ENCODE data around the gene SHD.

- no peak for TF ChIP-seq ATF1 (CRISPR knock-in tag; IDR thresholded peaks at IDR 0.05)
- TF ChIP-seq ATF1 (tag; IDR thresholded peaks at IDR 0.05), result no peak
- no peak for TF ChIP-seq PBX2 (CRISPR knock-in tag; IDR thresholded peaks at IDR 0.05; ENCODE audit: low read depth)
- TF ChIP-seq PBX2 (tag; conservative IDR thresholded peaks at IDR 0.05; ENCODE audit: low read depth), result no peak
- TF ChIP-seq MYC (IDR thresholded peaks at IDR 0.05; ENCODE audit: low read depth, low read length), result no peak
- no peak for TF ChIP-seq MYC (CRISPR knock-in tag; IDR thresholded peaks at IDR 0.05; ENCODE audit: borderline replicate concordance, low read depth)
- TF ChIP-seq FOXM1 (IDR thresholded peaks at IDR 0.05; ENCODE audit: low read depth), result no peak
- TF ChIP-seq FOXM1 (CRISPR knock-in tag; IDR thresholded peaks at IDR 0.05; ENCODE audit: low read depth), result no peak
- no peak for TF ChIP-seq ZNF764 (CRISPR knock-in tag; IDR thresholded peaks at IDR 0.05; ENCODE audit: low read depth)
- TF ChIP-seq SREBF2 (CRISPR knock-in tag; IDR thresholded peaks at IDR 0.05), result no peak
- TF ChIP-seq HDAC2 (IDR thresholded peaks at IDR 0.05), result no peak
- TF ChIP-seq ZNF408 (CRISPR knock-in tag; IDR thresholded peaks at IDR 0.05; ENCODE audit: low read depth), result no peak
- no peak for TF ChIP-seq FOS (IDR thresholded peaks at IDR 0.05; ENCODE audit: extremely low read depth, insufficient read length)
- TF ChIP-seq RFX5 (IDR thresholded peaks at IDR 0.05; ENCODE audit: low read depth, low read length), result no peak
Measured at GRCh38 chr19:4256563-4256962, 22.5 kb upstream of the SHD start.
